Neural cell (in vitro differentiated cells): ENCODE measurements around the gene SPOCK1. TPM values are rescaled to one million over a fixed set of nuclear protein-coding genes. Genes with fewer than 3 reads are reported as not detected.

Source experiments
- H2AFZ ChIP-seq: fragments of 200-600, 300-800 bp; sonication (generic), shearing (Covaris generic); 2 replicates; pipeline ENCODE4 v1.6.0; 2014; ENCODE audit warnings: low read depth, mild to moderate bottlenecking, antibody characterized with exemption, low read length, moderate library complexity
- H3F3A ChIP-seq: fragments of 200-600 bp; shearing (Covaris generic); 2 replicates; pipeline ENCODE4 v1.6.1; 2016; ENCODE audit warnings: mild to moderate bottlenecking, moderate library complexity, mixed read lengths, antibody characterized with exemption, low read length; ENCODE audit not compliant: insufficient read depth, poor library complexity, severe bottlenecking
- H3K27ac ChIP-seq: fragments of 200-600, 300-800 bp; sonication (generic), shearing (Covaris generic); 2 replicates; pipeline ENCODE4 v1.5.1; 2014; ENCODE audit warnings: mild to moderate bottlenecking, low read length, moderate library complexity
- H3K27me3 ChIP-seq: fragments of 300-800, 200-600 bp; sonication (generic), shearing (Covaris generic); 2 replicates; pipeline ENCODE4 v1.6.0; 2014; ENCODE audit warnings: mild to moderate bottlenecking, low read depth, low read length, moderate library complexity; ENCODE audit not compliant: insufficient read depth
- H3K36me3 ChIP-seq: fragments of 300-800, 200-600 bp; sonication (generic), shearing (Covaris generic); 2 replicates; pipeline ENCODE4 v1.5.1; 2014; ENCODE audit warnings: mild to moderate bottlenecking, antibody characterized with exemption, low read length, moderate library complexity; ENCODE audit not compliant: insufficient read depth
- H3K4me2 ChIP-seq: fragments of 300-800, 200-600 bp; sonication (generic), shearing (Covaris generic); 2 replicates; pipeline ENCODE4 v1.6.0; 2014; ENCODE audit warnings: mild to moderate bottlenecking, low read length
- H3K4me3 ChIP-seq: fragments of 300-800, 200-600 bp; sonication (generic), shearing (Covaris generic); 2 replicates; pipeline ENCODE4 v1.5.1; 2014; ENCODE audit warnings: mild to moderate bottlenecking, low read length, moderate library complexity
- H3K79me2 ChIP-seq: fragments of 200-600 bp; shearing (Covaris generic); replicated peaks from 2 replicates; pipeline ENCODE4 v1.6.0; 2014; ENCODE audit warnings: mild to moderate bottlenecking, low read length, moderate library complexity; ENCODE audit not compliant: insufficient read depth
- H3K9ac ChIP-seq: fragments of 300-800, 200-600 bp; sonication (generic), shearing (Covaris generic); 2 replicates; pipeline ENCODE4 v1.6.1; 2016; ENCODE audit warnings: mild to moderate bottlenecking, low read length, mixed read lengths
- H3K9me2 ChIP-seq: fragments of 200-600 bp; shearing (Covaris generic); 2 replicates; pipeline ENCODE4 v1.6.1; 2016; ENCODE audit warnings: mild to moderate bottlenecking, low read length, mixed read lengths; ENCODE audit not compliant: insufficient read depth
- H3K9me3 ChIP-seq: fragments of 200-600, 300-800 bp; sonication (generic), shearing (Covaris generic); 2 replicates; pipeline ENCODE4 v1.6.1; 2016; ENCODE audit warnings: mild to moderate bottlenecking, mixed run types, low read length, moderate library complexity, mixed read lengths
- H4K20me1 ChIP-seq: fragments of 200-600 bp; shearing (Covaris generic); 2 replicates; pipeline ENCODE4 v1.6.1; 2016; ENCODE audit warnings: mild to moderate bottlenecking, mixed run types; ENCODE audit not compliant: insufficient read depth
- EP300 ChIP-seq: fragments of 450-650 bp; conservative IDR thresholded peaks from 2 replicates; pipeline ENCODE4 v1.6.1; 2014; ENCODE audit warnings: antibody characterized with exemption, mild to moderate bottlenecking, moderate library complexity; ENCODE audit not compliant: poor library complexity, severe bottlenecking
- EZH2 ChIP-seq: fragments of 200-600, 300-800 bp; shearing (Covaris generic), sonication (generic); IDR thresholded peaks from 2 replicates; pipeline ENCODE4 v1.6.1; 2014; ENCODE audit warnings: antibody characterized with exemption, low read length, borderline replicate concordance, mild to moderate bottlenecking; ENCODE audit not compliant: insufficient read depth, poor library complexity, severe bottlenecking
- MXI1 ChIP-seq: fragments of 450-650 bp; conservative IDR thresholded peaks from 2 replicates; pipeline ENCODE4 v1.6.1; 2014; ENCODE audit warnings: antibody characterized with exemption, mild to moderate bottlenecking; ENCODE audit not compliant: poor library complexity, severe bottlenecking
- POLR2AphosphoS5 ChIP-seq: IDR thresholded peaks from 2 replicates; pipeline ENCODE4 v1.6.1; 2012
- RAD21 ChIP-seq: fragments of 450-650 bp; conservative IDR thresholded peaks from 2 replicates; pipeline ENCODE4 v1.6.1; 2014; ENCODE audit warnings: antibody characterized with exemption, mild to moderate bottlenecking, moderate library complexity
- SMC3 ChIP-seq: fragments of 450-650 bp; conservative IDR thresholded peaks from 2 replicates; pipeline ENCODE4 v1.6.1; 2014; ENCODE audit warnings: antibody characterized with exemption, mild to moderate bottlenecking, moderate library complexity; ENCODE audit not compliant: poor library complexity
- TAF1 ChIP-seq: IDR thresholded peaks from 2 replicates; pipeline ENCODE4 v1.6.1; 2012; ENCODE audit warnings: low read depth
- polyA plus RNA-seq: library from polyadenylated mRNA; depleted of rRNA; stranded (reverse); fragments of >200 nt; gene quantifications from 2 replicates; pipeline ENCODE4 v1.2.3, GENCODE V29; 2014
- TF ChIP-seq, protein P1 (sequence below): IDR thresholded peaks from 2 replicates; pipeline ENCODE4 v1.6.1; 2012; ENCODE audit warnings: borderline replicate concordance
- TF ChIP-seq, protein P2 (sequence below): fragments of 450-650 bp; IDR thresholded peaks from 2 replicates; pipeline ENCODE4 v1.5.1; 2014; ENCODE audit warnings: antibody characterized with exemption, mild to moderate bottlenecking, moderate library complexity; ENCODE audit not compliant: poor library complexity, severe bottlenecking

SPOCK1 gene
- polyA plus RNA-seq, 1 donor from 2014 or later: 33.6 TPM

DNA sequence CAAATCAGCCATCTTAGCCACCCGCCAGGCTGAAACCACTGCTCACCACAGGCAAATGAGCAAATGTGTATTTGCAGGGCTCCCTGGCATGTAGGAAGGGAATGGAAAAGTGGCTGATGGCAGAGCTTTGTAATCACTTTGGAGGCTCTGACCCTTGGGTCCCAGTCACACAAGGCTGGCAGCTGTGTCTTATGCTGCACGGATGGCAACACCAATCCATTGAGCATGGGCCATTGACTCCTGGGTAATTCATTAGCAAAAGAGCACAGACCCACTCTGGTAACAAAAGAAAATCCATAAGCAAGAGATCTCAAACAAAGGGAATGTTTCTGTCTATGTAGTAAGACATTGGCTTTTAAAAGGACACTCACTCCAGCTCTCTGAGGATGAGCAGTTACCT is 57.6 kb downstream of the SPOCK1 start:
- Histone ChIP-seq H3K27me3 (no peaks in the 10 kb centered on the region), H3K27ac (peak overlapping the region; percentile 29), H3K9me3 (no peaks in the 10 kb centered on the region), H3K36me3 (no peaks in the 10 kb centered on the region), H3K4me3 (peak overlapping the region; percentile 28), H3K9me2 (no peaks in the 10 kb centered on the region), H2AFZ (no peak overlapping the region), H3K4me2 (peak overlapping the region; percentile 14), H3K9ac (no peak overlapping the region), H4K20me1 (no peaks in the 10 kb centered on the region), H3K79me2 (no peaks in the 10 kb centered on the region), H3F3A (no peaks in the 10 kb centered on the region)
- no peak for TF ChIP-seq POLR2AphosphoS5
- no peak for TF ChIP-seq EP300
- TF ChIP-seq, protein P1, sequence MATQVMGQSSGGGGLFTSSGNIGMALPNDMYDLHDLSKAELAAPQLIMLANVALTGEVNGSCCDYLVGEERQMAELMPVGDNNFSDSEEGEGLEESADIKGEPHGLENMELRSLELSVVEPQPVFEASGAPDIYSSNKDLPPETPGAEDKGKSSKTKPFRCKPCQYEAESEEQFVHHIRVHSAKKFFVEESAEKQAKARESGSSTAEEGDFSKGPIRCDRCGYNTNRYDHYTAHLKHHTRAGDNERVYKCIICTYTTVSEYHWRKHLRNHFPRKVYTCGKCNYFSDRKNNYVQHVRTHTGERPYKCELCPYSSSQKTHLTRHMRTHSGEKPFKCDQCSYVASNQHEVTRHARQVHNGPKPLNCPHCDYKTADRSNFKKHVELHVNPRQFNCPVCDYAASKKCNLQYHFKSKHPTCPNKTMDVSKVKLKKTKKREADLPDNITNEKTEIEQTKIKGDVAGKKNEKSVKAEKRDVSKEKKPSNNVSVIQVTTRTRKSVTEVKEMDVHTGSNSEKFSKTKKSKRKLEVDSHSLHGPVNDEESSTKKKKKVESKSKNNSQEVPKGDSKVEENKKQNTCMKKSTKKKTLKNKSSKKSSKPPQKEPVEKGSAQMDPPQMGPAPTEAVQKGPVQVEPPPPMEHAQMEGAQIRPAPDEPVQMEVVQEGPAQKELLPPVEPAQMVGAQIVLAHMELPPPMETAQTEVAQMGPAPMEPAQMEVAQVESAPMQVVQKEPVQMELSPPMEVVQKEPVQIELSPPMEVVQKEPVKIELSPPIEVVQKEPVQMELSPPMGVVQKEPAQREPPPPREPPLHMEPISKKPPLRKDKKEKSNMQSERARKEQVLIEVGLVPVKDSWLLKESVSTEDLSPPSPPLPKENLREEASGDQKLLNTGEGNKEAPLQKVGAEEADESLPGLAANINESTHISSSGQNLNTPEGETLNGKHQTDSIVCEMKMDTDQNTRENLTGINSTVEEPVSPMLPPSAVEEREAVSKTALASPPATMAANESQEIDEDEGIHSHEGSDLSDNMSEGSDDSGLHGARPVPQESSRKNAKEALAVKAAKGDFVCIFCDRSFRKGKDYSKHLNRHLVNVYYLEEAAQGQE: no peak
- TF ChIP-seq SMC3: no peak
- no peak for TF ChIP-seq MXI1
- no peak for TF ChIP-seq TAF1
- TF ChIP-seq, protein P2, sequence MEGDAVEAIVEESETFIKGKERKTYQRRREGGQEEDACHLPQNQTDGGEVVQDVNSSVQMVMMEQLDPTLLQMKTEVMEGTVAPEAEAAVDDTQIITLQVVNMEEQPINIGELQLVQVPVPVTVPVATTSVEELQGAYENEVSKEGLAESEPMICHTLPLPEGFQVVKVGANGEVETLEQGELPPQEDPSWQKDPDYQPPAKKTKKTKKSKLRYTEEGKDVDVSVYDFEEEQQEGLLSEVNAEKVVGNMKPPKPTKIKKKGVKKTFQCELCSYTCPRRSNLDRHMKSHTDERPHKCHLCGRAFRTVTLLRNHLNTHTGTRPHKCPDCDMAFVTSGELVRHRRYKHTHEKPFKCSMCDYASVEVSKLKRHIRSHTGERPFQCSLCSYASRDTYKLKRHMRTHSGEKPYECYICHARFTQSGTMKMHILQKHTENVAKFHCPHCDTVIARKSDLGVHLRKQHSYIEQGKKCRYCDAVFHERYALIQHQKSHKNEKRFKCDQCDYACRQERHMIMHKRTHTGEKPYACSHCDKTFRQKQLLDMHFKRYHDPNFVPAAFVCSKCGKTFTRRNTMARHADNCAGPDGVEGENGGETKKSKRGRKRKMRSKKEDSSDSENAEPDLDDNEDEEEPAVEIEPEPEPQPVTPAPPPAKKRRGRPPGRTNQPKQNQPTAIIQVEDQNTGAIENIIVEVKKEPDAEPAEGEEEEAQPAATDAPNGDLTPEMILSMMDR: no peak
- TF ChIP-seq RAD21: no peak
- no peak for TF ChIP-seq EZH2

DNA sequence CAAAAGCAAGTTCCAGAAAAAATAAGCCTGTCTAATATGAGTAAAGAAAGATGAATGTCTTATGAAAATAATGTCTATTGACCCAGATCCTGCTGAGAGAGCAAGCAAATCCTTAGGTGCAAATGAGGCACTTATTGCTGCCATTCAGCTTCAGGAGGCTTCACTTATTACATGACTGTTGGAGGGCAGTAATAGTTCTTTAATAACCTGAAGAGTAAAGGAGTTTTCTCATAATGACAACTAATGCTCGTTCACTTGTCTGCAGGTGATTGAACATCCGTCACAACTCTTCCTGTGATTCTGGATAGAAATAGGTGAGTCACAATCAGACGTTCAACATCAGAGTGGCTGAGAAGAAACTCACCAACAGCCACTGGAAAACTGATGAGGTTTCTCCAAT is 58.3 kb downstream of the SPOCK1 start:
- H3K36me3 ChIP-seq: no peaks in the 10 kb centered on the region
- peak overlapping the region; percentile 52 for H3K27ac ChIP-seq
- H3K79me2 ChIP-seq: no peaks in the 10 kb centered on the region
- H3K9ac ChIP-seq: no peak overlapping the region
- TF ChIP-seq POLR2AphosphoS5: peak; percentile 90
- TF ChIP-seq TAF1: no peak
- TF ChIP-seq MXI1: no peak
- no peak for TF ChIP-seq SMC3
- peak; percentile 97 for TF ChIP-seq EP300
- TF ChIP-seq EZH2: no peak
- TF ChIP-seq, protein P2: no peak
- TF ChIP-seq, protein P1: peak; percentile 59
- no peak for TF ChIP-seq RAD21
- H3K9me3 ChIP-seq: no peaks in the 10 kb centered on the region
- peak overlapping the region; percentile 48 for H3K4me2 ChIP-seq
- no peak overlapping the region for H2AFZ ChIP-seq
- H3F3A ChIP-seq: no peaks in the 10 kb centered on the region
- no peak overlapping the region for H3K4me3 ChIP-seq
- H4K20me1 ChIP-seq: no peaks in the 10 kb centered on the region
- H3K27me3 ChIP-seq: no peaks in the 10 kb centered on the region
- no peaks in the 10 kb centered on the region for H3K9me2 ChIP-seq
